Ishikawa (cell line): Measurements from ENCODE around the gene METTL8.

Experiments used
- EP300 ChIP-seq: IDR thresholded peaks from 2 replicates; pipeline ENCODE4 v1.6.1; 2012; ENCODE audit warnings: borderline replicate concordance
- REST ChIP-seq: IDR thresholded peaks from 2 replicates; pipeline ENCODE4 v1.6.1; 2012; ENCODE audit warnings: low read depth, mild to moderate bottlenecking
- TAF1 ChIP-seq: IDR thresholded peaks from 2 replicates; pipeline ENCODE4 v1.6.1; 2012; ENCODE audit warnings: low read depth, mild to moderate bottlenecking

GRCh38 chr2:171452773-171453172 is 19.0 kb upstream of the METTL8 start:
- TF ChIP-seq TAF1 (no peak), EP300 (no peak), REST (no peak)
